Measurements from ENCODE around the gene HDGF.
"Not testable (repeated sequence)": the region's sequence is repeated elsewhere in the genome, so short reads cannot be mapped to it uniquely, and the experiment has no call there.

Gene HDGF

GRCh38 chr1:156767101-156767878 lies 15.8 kb upstream of the HDGF start, which contains the start of gene PRCC:
Gene PRCC (plus strand): TSS chr1:156767535. CDS start chr1:156767772, 237 bp downstream.
- peak; percentile 100 for DNase-seq (ENCODE audit: low read depth)

DNA sequence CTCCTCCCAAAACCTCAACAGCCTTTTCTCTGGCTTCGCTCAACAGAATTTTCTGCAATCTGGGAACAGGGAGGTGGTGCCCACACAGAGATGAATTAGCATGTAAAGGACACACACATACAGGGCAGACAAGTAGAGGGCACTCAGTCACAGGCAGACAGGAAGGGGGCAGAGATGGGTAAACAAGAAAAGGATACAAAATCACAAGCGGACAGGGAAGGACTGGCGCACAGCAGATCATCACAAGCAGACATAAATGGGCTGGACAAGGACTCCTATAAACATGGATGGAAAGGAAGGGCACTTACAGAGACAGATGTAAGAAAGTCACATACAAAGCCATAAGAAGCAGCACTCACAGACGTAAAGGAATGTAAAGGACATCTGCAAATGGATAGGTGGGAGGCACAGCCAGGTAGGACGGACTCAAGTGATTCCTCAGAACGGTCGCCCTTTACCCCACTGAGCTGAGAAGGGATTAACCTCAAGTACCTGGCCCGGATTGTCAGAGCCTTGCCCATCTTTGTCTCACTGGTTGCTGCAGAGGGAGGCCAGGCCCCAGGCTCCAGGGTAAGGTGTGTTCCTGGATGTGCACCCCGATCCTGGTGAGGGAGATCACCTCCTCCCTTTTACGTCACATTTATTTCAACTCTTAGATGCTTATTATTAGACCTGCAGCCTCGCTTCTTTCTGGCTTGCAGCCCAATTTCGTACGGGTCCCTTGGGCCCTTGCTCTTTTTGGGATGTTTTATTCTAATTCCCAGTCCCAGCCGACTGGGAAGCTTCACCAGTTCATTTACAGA lies 15.0 kb upstream of the HDGF start:
- no peak for DNase-seq (ENCODE audit: low read depth)

DNA sequence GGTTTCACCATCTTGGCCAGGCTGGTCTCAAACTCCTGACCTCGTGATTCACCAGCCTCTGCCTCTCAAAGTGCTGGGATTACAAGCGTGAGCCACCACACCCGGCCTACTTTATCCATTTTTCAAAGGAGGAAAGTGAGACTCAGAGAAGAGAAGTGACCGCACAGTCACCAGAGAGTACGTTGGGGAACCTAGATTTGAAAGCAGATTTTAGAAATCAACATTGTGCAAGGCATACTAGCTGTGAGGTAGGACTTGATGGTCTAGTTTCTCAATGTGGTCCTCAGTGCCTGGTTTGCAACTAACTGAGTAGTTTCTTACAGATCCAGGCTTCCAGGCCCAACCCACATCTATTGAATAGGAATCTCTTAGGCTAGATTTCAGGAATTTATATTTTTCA lies 14.2 kb upstream of the HDGF start:
- no peak for DNase-seq (ENCODE audit: low read depth)

GRCh38 chr1:156765136-156765535 lies 13.7 kb upstream of the HDGF start:
- DNase-seq (ENCODE audit: low read depth): not testable (repeated sequence)

GRCh38 chr1:156760796-156761104 lies 9.3 kb upstream of the HDGF start:
- DNase-seq (ENCODE audit: low read depth): no peak

DNA sequence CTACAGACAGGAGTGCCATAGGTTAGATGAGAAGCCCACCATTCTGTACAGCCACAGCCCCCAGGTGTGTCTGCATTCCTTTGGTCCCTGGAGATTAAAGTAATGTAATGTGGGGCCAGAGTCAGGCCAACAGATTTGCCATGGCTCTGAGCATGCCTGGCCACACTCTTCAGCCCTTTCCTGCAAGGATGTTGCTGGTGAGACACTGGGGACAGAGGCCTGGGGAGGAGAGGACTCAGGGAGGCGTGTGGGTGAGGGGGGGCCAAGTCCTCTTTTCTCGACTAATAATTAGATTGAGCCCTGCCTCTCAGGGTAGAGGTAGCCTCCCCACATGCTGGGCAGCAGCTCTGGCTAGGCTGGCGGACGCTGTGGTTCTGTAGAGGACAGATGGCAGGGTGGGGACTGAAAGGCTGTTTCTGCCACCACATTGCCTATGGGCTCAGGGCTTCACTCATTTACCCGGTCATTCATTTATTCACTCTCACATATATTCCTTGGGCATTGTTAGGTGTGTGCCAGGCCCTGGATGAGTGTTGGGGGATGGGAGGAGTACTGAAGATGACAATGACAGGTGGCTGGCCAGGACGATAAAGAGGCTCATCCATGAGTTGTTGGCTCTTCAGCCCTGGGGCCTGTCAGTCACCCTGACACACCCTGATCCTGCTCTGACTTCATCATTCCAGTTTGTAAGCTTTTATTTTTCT lies 8.8 kb upstream of the HDGF start:
- no peak for DNase-seq (ENCODE audit: low read depth)

GRCh38 chr1:156757572-156758253 lies 6.2 kb upstream of the HDGF start:
- not testable (repeated sequence) for DNase-seq (ENCODE audit: low read depth)

- DNase-seq (ENCODE audit: low read depth): no peak
Measured at GRCh38 chr1:156756355-156756754, 4.9 kb upstream of the HDGF start.

DNA sequence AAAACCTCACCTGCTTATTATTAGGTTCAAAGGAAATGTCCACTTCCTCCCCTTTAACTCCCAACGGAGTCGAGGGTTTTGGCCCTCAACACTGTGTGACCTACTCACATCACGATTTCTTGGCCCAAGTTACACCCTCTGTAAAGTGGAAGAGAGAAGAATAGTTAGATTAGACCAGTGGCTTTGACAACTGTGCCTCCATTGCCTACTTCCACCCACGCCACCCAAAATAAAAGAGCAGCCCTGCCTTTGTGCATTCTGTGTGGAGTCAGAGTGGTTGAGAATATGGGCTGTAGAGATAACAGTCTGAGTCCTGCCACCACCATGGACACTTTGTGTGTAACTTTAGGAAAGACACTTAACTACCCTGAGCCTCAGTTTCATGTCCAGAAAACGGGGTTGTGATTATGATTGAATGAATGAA lies 4.1 kb upstream of the HDGF start:
- no peak for DNase-seq (ENCODE audit: low read depth)

DNA sequence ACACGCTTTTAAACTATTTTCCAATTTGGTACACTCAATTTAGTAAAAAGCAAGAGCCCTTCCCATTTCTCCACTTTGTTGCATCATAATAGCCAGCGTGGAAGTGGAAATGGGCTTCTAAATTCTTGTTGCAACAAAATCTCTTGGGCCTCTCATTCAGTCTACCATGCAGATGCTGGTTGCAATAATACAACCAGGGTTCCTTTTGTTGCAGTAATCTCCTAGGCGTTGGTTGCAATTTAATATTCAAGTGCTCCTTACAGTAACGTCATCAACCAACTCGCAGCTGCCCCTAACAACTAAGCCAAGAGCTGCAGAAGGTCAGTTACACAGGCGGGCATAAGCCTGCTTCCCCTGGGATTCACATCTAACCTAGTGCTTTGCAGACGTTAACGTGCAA lies 2.7 kb upstream of the HDGF start:
- DNase-seq (ENCODE audit: low read depth): no peak

- DNase-seq (ENCODE audit: low read depth): peak; percentile 72
Measured at GRCh38 chr1:156752843-156753482, 1.5 kb upstream of the HDGF start.

DNA sequence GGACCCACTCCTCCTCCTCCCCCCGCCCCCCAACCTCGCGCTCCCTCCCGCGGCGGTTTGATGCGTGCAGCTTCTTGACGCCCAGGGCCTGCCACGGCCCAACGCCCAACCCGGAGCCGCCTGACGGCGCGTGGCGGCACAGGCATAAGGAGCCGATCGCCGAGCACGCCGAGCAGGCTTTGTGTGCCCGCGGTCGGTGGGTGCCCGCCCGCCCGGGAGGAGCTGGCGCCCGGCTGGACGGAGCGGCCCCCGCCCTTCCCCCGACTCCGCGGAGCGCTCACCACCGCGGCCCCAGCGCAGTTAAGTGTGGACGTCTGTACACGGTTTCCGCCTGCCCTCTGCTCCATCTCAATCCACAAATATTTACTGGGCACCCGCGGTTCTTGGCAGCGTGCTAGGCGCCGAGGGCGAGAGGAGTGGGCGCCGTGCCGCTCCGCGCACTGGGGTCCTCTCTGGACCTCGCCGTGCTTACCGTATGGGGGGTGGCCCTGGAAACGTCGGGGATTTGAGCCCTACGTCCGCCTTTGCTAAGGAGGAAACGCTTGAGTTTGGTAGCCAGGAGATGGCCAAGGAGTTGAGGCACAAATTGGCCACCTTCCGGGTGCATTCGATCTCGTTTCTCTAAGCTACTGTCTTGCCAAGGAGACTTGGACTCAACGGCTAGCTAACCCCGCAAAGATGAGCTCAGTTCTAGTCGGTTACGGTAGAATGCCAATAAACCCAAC lies 444 bp upstream of the HDGF start:
- peak; percentile 96 for DNase-seq (ENCODE audit: low read depth)

DNA sequence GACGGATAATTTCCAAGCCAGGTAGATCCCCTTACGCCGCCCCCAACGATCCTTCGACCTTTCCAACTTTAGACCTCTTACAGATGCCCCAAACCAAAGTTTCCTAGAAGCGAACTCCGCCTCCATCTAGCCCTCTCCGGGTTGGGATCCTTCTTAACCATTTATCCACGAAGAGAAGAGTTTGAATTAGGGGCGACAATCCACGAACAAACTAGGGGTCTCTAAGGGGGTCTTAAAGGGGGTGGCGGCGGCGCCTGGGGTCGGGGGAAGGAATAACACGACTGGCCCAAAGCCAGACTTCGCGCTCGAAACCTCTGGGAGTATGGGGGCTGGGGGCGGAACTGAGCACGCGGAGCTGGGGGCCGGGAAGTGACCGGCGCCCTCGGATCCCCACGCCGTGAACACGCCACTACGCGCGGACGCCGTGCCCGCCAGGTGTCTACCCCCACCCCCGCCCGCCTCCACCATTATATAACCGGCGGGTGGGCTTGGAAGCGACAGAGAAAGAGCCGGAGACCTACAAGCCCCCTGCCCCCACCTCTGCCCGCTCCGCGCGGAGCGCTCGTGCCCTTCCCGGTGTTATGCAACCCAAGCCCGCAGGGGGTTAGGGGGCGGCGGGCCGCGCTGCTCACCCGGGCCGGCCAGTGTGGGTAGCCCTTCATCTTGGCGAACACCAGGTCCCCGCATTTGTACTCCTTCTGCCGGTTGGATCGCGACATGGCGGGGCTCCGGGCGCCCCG lies 594 bp downstream of the HDGF start:
- no peak for DNase-seq (ENCODE audit: low read depth)

DNA sequence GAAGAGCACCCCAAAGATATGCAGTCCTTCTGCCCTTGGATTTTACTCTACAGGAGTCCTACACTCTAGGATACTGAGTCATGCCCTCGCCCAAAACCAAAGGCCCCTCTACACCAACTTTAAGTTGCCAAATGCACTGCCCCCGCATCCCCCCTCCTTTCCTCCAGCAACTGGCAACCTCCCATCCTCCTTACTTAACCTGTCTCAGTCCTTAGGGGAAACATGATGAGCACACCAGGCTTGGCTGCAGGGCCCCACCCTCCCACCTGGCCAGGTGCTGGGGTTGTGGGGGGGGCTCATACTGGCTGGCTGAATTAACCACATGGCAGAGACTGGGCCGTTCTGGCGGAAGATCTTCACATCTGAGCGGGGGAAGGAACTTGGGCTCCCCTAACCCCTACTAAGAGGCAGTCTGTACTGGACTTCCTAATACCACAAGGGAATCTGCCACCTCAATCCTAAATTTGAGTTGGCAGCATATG lies 1.2 kb downstream of the HDGF start:
- no peak for DNase-seq (ENCODE audit: low read depth)

DNA sequence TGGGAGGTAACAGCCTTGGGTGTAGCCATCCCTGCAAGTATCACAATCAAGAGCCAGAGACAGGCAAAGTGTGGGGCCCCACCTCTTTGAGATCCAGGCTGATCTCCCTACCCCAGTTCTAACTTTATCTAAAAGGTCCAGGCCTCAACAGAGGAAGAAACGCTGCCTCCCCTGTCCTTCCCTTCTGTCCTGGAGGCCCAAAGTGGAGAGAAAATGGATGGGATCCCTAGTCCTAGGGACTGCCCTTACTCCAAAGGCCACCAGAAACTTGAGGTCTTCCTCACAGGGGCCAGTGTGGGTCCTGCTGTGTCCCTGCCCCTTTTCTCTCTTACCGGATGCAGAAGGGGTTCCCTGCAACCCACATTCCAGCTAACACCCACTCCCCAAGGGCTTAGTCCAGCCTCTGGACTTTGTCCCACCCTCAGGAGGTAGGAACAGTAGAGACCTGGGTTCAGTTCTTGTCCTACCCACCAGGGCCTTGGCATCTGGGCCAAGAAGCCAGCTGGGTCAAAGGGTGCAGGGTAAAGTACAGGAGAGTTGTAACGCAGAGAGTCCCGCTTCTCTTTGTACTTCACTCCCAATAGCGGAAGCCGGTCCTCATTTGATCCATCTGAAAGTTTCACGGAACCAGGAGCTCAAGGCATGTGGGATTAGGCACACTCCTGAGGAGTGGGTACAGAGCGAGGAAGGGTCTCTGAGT lies 1.9 kb downstream of the HDGF start:
- no peak for DNase-seq (ENCODE audit: low read depth)

- DNase-seq (ENCODE audit: low read depth): peak; percentile 76
Measured at GRCh38 chr1:156748670-156749418, 2.6 kb downstream of the HDGF start.

GRCh38 chr1:156747742-156748669 lies 3.5 kb downstream of the HDGF start:
- DNase-seq (ENCODE audit: low read depth): no peak

Data from amniotic epithelial cell (primary cell).